IMR-90 (cell line): ENCODE measurements around the gene AUTS2.

Experiments
- CEBPB ChIP-seq: IDR thresholded peaks from 2 replicates; pipeline ENCODE4 v1.6.1; 2012; ENCODE audit warnings: low read depth, low read length, improper control_type of control experiment
- CTCF ChIP-seq: conservative IDR thresholded peaks from 2 replicates; pipeline ENCODE4 v1.5.1; 2012; ENCODE audit warnings: mild to moderate bottlenecking, low read depth, low read length, improper control_type of control experiment
- POLR2A ChIP-seq: IDR thresholded peaks from 2 replicates; pipeline ENCODE4 v1.6.1; 2012; ENCODE audit warnings: mild to moderate bottlenecking, low read depth, low read length
- RFX5 ChIP-seq: IDR thresholded peaks from 2 replicates; pipeline ENCODE4 v1.8.0; 2012; ENCODE audit warnings: low read depth, mild to moderate bottlenecking, low read length, moderate library complexity

GRCh38 chr7:69764681-69765080, 166.4 kb downstream of the AUTS2 start:
- TF ChIP-seq CTCF (no peak), POLR2A (no peak), RFX5 (no peak), CEBPB (no peak)
